ENCODE measurements around the gene PADI2.

DNA sequence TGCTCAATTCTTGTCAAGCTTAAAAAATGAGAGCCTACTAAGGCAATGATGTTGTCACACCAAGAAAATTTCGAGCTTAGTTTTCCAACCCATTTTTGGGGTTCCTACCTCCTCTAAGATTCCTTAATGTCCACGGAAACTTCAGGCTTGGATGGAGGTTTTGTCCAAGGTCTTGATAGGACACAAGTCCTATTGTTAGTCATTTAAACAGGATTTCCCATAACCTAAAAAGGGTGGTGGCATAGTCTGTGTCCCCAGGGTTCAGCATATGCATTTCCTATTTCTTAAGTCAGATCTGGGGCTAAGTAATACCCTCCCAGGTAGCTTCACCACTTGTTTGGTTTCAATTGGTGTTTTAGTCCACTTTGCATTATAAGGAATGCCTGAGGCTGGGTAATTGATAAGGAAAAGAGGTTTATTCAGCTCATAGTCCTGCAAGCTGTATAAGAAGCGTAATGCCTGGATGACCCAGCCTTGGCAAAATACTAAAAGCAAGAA lies 10.9 kb upstream of the PADI2 start:
- TF ChIP-seq CTCF (conservative IDR thresholded peaks at IDR 0.05; ENCODE audit: low read length) (no peak), EZH2phosphoT487 (IDR thresholded peaks at IDR 0.05; ENCODE audit: borderline replicate concordance) (no peak)

Measured in Loucy (cell line).